ENCODE data around the gene EXTL1. TPM values are rescaled to one million over a fixed set of nuclear protein-coding genes. Genes with fewer than 3 reads are reported as not detected.

EXTL1 gene
- total RNA-seq, 4 donors from 2014 or later, result 0.33 to 2.1 (median 0.97) TPM; not detected in 1

- Histone ChIP-seq H3K27ac (replicated peaks in 1 of 4) (no peak overlapping the region), H3K9me3 (no peaks in the 10 kb centered on the region), H3K4me1 (peaks cover 0 to 4% (median 0%) of the 10 kb centered on the region in 4 donors), H3K36me3 (no peaks in the 10 kb centered on the region), H3K4me3 (no peak overlapping the region), H3K27me3 (peaks cover 0 to 39% (median 0%) of the 10 kb centered on the region in 4 donors)
- TF ChIP-seq CTCF (IDR thresholded peaks at IDR 0.05) (no peak), POLR2AphosphoS5 (IDR thresholded peaks at IDR 0.05) (no peak), POLR2A (IDR thresholded peaks at IDR 0.05; ENCODE audit: low read depth) (no peak), EP300 (IDR thresholded peaks at IDR 0.05) (no peak)
- 68% methylated on average over 8 of the region's 8 CpGs for WGBS
- no peak for DNase-seq (ENCODE audit: extremely low spot score)
- intact Hi-C loops (cut with DNase I), result no loop called here
Measured at GRCh38 chr1:26078286-26079177, 57.0 kb downstream of the EXTL1 start.

GRCh38 chr1:26079178-26079563 lies 57.6 kb downstream of the EXTL1 start:
- peaks cover 0 to 36% (median 0%) of the 10 kb centered on the region in 4 donors for H3K27me3 ChIP-seq
- no peak for TF ChIP-seq POLR2A (IDR thresholded peaks at IDR 0.05; ENCODE audit: low read depth)
- no peak for TF ChIP-seq CTCF (IDR thresholded peaks at IDR 0.05)
- TF ChIP-seq EP300 (IDR thresholded peaks at IDR 0.05), result no peak
- no peak for TF ChIP-seq POLR2AphosphoS5 (IDR thresholded peaks at IDR 0.05)
- 63% methylated on average over 7 of the region's 7 CpGs for WGBS

GRCh38 chr1:26079960-26080814 lies 58.6 kb downstream of the EXTL1 start:
- H3K4me1 ChIP-seq, result peaks cover 0 to 4% (median 0%) of the 10 kb centered on the region in 4 donors
- peaks cover 0 to 36% (median 0%) of the 10 kb centered on the region in 4 donors for H3K27me3 ChIP-seq
- no peak overlapping the region for H3K27ac ChIP-seq (replicated peaks in 1 of 4)
- no peaks in the 10 kb centered on the region for H3K36me3 ChIP-seq
- WGBS, result 67% methylated on average over 9 of the region's 9 CpGs
- no peak overlapping the region for H3K4me3 ChIP-seq
- TF ChIP-seq CTCF (IDR thresholded peaks at IDR 0.05) (no peak), POLR2A (IDR thresholded peaks at IDR 0.05; ENCODE audit: low read depth) (no peak), EP300 (IDR thresholded peaks at IDR 0.05) (no peak), POLR2AphosphoS5 (IDR thresholded peaks at IDR 0.05) (no peak)
- DNase-seq (ENCODE audit: extremely low spot score), result no peak
- no peaks in the 10 kb centered on the region for H3K9me3 ChIP-seq
- intact Hi-C loops (cut with DNase I), result no loop called here

More at GRCh38 chr1:26079178-26079563, 57.6 kb downstream of the EXTL1 start:
- no peak for DNase-seq (ENCODE audit: extremely low spot score)
- H3K36me3 ChIP-seq, result no peaks in the 10 kb centered on the region
- H3K27ac ChIP-seq (replicated peaks in 1 of 4), result no peak overlapping the region
- intact Hi-C loops (cut with DNase I), result no loop called here
- no peak overlapping the region for H3K4me3 ChIP-seq
- no peaks in the 10 kb centered on the region for H3K9me3 ChIP-seq
- peaks cover 0 to 4% (median 0%) of the 10 kb centered on the region in 4 donors for H3K4me1 ChIP-seq

GRCh38 chr1:26081267-26082019 lies 59.9 kb downstream of the EXTL1 start:
- intact Hi-C loops (cut with DNase I), result no loop called here
- H3K9me3 ChIP-seq, result no peaks in the 10 kb centered on the region
- no peak overlapping the region for H3K27ac ChIP-seq (replicated peaks in 1 of 4)
- WGBS, result 83% methylated on average over 8 of the region's 8 CpGs
- H3K4me1 ChIP-seq, result peaks cover 0 to 4% (median 0%) of the 10 kb centered on the region in 4 donors
- peaks cover 0 to 33% (median 2%) of the 10 kb centered on the region in 4 donors for H3K27me3 ChIP-seq
- no peak for DNase-seq (ENCODE audit: extremely low spot score)
- H3K36me3 ChIP-seq, result no peaks in the 10 kb centered on the region
- TF ChIP-seq POLR2A (IDR thresholded peaks at IDR 0.05; ENCODE audit: low read depth) (no peak), EP300 (IDR thresholded peaks at IDR 0.05) (no peak), CTCF (IDR thresholded peaks at IDR 0.05) (no peak), POLR2AphosphoS5 (IDR thresholded peaks at IDR 0.05) (no peak)
- no peak overlapping the region for H3K4me3 ChIP-seq

All from esophagus muscularis mucosa (tissue), 4 donors.